Neutrophil (primary cell): ENCODE results near the gene KCNF1.

Experiments
- H3K27ac ChIP-seq: fragments of 200-600 bp; sonication (generic); 2 replicates; pipeline ENCODE4 v1.5.1; 2016; ENCODE audit warnings: mild to moderate bottlenecking, moderate library complexity
- H3K27me3 ChIP-seq: fragments of 200-600 bp; sonication (generic); 2 replicates; pipeline ENCODE4 v1.6.0; 2016; ENCODE audit warnings: mild to moderate bottlenecking
- H3K36me3 ChIP-seq: fragments of 200-600 bp; sonication (generic); 2 replicates; pipeline ENCODE4 v1.5.1; 2017
- H3K4me1 ChIP-seq, 2 experiments: fragments of 200-600 bp in 1 of 2; sonication (generic) in 1 of 2; 1 replicate in 1 of 2; 2 replicates in 1 of 2; pipeline versions ENCODE4 v1.5.1 to v1.6.1; 2013 to 2016; ENCODE audit warnings: low read depth in 1 of 2, low read length in 1 of 2, mild to moderate bottlenecking in 1 of 2, moderate library complexity in 1 of 2; ENCODE audit not compliant: control insufficient read depth in 1 of 2, insufficient read depth in 1 of 2
- H3K4me3 ChIP-seq, 2 experiments: fragments of 200-600 bp in 1 of 2; sonication (generic) in 1 of 2; 1 replicate in 1 of 2; 2 replicates in 1 of 2; pipeline ENCODE4 v1.5.1; 2013 to 2016; ENCODE audit warnings: low read depth in 1 of 2, low read length in 1 of 2, mild to moderate bottlenecking in 1 of 2, moderate library complexity in 1 of 2
- H3K9me3 ChIP-seq: fragments of 200-600 bp; sonication (generic); 2 replicates; pipeline ENCODE4 v1.5.1; 2016
- TF ChIP-seq, protein P1 (sequence below): fragments of 200-600 bp; sonication (generic); IDR thresholded peaks from 2 replicates; pipeline ENCODE4 v1.5.1; 2016; ENCODE audit warnings: antibody characterized with exemption

The KCNF1 gene

DNA sequence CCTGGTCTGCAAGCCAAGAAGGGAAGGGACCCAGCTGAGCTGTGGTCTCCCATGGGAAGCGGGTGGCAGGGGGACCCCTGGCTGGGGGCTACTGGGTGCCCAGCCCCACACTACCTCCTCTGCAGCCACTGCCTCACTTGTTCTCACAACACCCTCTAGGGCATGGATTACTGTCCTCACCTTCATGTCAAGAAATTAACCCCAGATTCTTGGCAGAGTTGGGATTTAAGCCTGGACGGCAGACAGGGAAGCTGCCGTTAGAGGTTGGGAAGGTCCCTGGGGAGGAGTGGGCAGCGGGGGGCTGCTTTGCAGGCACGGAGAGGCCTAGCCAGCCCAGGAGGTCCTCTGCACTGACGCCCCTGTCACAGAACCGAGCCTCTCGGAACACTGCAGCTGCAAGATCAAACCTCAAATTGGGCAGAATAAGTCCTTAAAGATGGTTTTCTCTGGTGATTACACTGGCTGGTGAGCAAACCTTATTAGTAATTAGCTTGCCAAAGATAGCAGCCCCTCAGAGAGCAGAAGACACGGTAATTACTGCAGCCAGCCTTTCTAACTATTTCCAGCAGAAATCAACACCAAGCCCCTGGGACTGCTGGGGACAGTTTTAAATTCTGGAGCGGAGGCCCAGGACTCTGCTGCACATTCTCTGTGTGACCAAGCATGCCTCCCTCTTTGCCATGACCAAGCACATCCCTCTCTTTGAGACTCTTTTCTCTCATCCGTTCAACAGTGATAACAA lies 35.9 kb downstream of the KCNF1 start:
- Histone ChIP-seq H3K4me3 (no peak overlapping the region), H3K36me3 (no peaks in the 10 kb centered on the region), H3K27me3 (peaks cover 12% of the 10 kb centered on the region), H3K4me1 (no peaks in the 10 kb centered on the region), H3K27ac (no peak overlapping the region), H3K9me3 (no peaks in the 10 kb centered on the region)
- TF ChIP-seq, protein P1, sequence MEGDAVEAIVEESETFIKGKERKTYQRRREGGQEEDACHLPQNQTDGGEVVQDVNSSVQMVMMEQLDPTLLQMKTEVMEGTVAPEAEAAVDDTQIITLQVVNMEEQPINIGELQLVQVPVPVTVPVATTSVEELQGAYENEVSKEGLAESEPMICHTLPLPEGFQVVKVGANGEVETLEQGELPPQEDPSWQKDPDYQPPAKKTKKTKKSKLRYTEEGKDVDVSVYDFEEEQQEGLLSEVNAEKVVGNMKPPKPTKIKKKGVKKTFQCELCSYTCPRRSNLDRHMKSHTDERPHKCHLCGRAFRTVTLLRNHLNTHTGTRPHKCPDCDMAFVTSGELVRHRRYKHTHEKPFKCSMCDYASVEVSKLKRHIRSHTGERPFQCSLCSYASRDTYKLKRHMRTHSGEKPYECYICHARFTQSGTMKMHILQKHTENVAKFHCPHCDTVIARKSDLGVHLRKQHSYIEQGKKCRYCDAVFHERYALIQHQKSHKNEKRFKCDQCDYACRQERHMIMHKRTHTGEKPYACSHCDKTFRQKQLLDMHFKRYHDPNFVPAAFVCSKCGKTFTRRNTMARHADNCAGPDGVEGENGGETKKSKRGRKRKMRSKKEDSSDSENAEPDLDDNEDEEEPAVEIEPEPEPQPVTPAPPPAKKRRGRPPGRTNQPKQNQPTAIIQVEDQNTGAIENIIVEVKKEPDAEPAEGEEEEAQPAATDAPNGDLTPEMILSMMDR: no peak

DNA sequence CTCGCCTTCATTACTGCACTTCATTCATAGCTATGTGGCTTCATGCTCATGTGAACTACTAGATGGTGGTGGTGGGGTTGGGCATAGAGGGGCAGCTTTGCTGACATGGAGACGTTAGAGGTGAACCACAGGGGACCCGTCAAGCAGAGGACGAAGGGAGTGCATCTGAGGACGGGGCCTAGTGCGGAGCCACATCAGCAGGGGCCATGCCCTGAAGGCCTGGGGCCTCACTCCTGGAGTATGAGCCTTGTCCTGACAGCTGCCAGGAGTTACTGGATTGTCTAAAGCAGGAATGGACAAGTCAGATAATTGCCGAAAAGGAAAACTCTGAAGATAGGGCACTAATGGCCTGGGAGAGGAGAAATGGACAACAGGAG lies 36.4 kb downstream of the KCNF1 start:
- no peaks in the 10 kb centered on the region for H3K9me3 ChIP-seq
- no peak overlapping the region for H3K4me3 ChIP-seq
- H3K27ac ChIP-seq: no peak overlapping the region
- peaks cover 12% of the 10 kb centered on the region for H3K27me3 ChIP-seq
- no peaks in the 10 kb centered on the region for H3K36me3 ChIP-seq
- no peaks in the 10 kb centered on the region for H3K4me1 ChIP-seq
- TF ChIP-seq, protein P1: no peak

DNA sequence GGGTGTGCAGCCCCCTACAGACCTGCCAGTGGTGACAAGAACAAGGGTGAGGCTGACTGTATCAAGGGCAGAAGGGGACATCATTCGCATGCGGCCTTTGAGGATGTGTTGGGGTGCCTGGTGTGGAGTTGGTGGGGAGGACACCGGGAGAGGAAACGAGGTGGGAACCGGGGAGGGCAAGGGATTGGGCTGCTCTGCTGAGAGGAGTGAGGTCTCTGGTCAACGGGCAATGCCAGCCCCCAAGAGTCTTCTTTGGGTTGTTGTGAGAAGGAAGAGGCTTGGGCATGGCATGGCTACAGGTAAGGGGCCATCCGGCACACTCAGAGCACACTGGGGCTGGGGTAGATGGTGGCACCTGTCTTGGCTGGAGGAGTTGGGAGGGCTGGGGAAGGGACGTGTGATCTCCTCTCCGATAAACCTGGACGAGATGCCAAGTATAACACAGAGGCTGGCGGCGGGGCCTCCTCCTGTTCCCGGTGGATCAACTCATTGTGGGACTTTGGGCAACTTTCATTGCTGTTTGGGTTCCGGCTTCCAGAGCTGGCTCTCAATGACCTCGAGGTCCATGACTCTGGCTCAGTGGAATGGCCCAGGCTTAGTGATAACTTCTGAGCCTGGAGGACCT lies 37.0 kb downstream of the KCNF1 start:
- Histone ChIP-seq H3K4me3 (no peak overlapping the region), H3K36me3 (no peaks in the 10 kb centered on the region), H3K4me1 (no peaks in the 10 kb centered on the region), H3K27ac (no peak overlapping the region), H3K9me3 (no peaks in the 10 kb centered on the region), H3K27me3 (peaks cover 12% of the 10 kb centered on the region)
- TF ChIP-seq, protein P1: no peak

DNA sequence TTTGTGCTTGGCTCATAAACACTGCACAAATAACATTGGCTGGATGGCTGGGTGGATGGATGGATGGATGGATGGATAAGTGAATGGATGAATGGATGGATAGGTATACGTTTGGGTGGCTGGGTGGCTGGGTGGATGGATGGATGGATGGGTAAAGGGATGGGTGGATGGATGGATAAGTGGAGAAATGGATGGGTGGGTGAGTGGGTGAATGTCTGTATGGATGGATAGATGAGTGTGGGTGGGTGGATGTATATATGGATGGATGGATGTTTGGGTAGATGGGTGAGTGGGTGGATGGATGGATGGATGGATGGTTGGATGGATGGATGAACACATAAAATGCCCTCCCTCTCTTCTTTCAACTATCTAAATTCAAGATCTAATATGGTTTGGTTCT lies 38.1 kb downstream of the KCNF1 start:
- H3K27ac ChIP-seq: no peak overlapping the region
- TF ChIP-seq, protein P1: no peak
- no peaks in the 10 kb centered on the region for H3K9me3 ChIP-seq
- H3K4me1 ChIP-seq: no peaks in the 10 kb centered on the region
- H3K4me3 ChIP-seq: no peak overlapping the region
- peaks cover 12% of the 10 kb centered on the region for H3K27me3 ChIP-seq
- no peaks in the 10 kb centered on the region for H3K36me3 ChIP-seq

DNA sequence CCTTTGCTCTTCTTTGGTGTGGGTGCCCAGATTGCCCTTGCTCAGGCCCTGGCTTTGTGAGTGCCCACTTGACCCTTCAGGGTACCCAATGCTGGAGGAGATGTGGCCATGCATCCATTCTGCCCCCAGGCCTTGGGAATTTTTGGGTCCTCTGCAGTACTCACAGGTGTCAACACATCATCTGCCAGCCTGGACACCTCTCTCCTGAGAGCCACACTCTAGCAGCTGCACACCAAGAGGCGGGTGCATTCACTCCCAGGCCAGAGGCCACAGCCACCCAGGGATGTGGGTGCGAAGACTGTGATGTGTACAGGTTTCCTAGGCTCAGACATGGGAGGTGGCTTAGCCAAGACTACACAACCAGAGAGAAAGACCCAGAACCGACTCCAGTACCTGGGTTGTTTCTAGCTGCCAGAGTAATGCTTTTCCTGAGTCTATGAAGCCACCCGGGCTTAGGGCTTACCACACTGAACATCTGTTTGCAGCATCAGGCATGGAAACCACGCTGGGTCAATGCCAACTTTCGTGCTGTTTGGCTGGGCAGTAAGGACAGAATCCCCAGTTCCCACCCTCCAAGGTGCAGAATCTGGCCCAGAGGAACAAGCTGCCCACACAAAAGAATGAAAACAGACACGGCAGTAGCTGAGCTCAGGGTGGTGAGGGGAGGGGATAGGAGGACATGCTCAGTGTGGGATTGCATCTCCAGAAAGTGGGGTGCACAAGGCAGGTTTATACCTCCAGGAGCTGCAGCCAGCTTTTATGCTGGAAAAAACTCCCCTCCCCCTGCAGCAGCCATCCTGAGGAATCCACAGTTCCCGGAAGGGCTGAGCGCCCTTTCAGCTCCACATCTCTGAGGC lies 40.1 kb downstream of the KCNF1 start:
- TF ChIP-seq, protein P1: no peak
- no peaks in the 10 kb centered on the region for H3K4me1 ChIP-seq
- no peaks in the 10 kb centered on the region for H3K9me3 ChIP-seq
- H3K27me3 ChIP-seq: peaks cover 4% of the 10 kb centered on the region
- H3K27ac ChIP-seq: no peak overlapping the region
- H3K36me3 ChIP-seq: no peaks in the 10 kb centered on the region
- H3K4me3 ChIP-seq: no peak overlapping the region
